ENCODE results near the gene TNNT3. TPM values are rescaled to one million over a fixed set of nuclear protein-coding genes. Genes with fewer than 3 reads are reported as not detected.

The TNNT3 gene
- total RNA-seq, 1 experiment from 2014 or later = not detected

GRCh38 chr11:1958367-1958766, 38.9 kb downstream of the TNNT3 start:
- ATAC-seq = no peak
- H2AFZ ChIP-seq (ENCODE audit: low read length) = no peak overlapping the region
- no peaks in the 10 kb centered on the region for H3K36me3 ChIP-seq (ENCODE audit: low read depth, low read length)
- no peaks in the 10 kb centered on the region for H3K4me1 ChIP-seq (ENCODE audit: insufficient read depth, low read length)
- H4K20me1 ChIP-seq (ENCODE audit: low read length) = no peaks in the 10 kb centered on the region
- H3K9me2 ChIP-seq (replicated peaks; ENCODE audit: low read length) = no peaks in the 10 kb centered on the region
- H3K27me3 ChIP-seq (ENCODE audit: low read length) = no peaks in the 10 kb centered on the region
- TF ChIP-seq EZH2phosphoT487 (IDR thresholded peaks at IDR 0.05; ENCODE audit: borderline replicate concordance, low read length) = no peak
- no peak for TF ChIP-seq EZH2 (IDR thresholded peaks at IDR 0.05; ENCODE audit: low read length, unreplicated experiment)
- no peak for TF ChIP-seq CTCF (conservative IDR thresholded peaks at IDR 0.05; ENCODE audit: low read depth, low read length)
- no peak overlapping the region for H3K4me3 ChIP-seq (ENCODE audit: low read length)
- H3F3A ChIP-seq (ENCODE audit: low read length, unreplicated experiment) = no peaks in the 10 kb centered on the region
- H3K9ac ChIP-seq (ENCODE audit: low read length) = no peak overlapping the region
- DNase-seq = no peak
- no peak overlapping the region for H3K27ac ChIP-seq (ENCODE audit: low read length)
- ChIA-PET POLR2A (ENCODE audit: unreplicated experiment) (no interaction called here), CTCF (no interaction called here)
- intact Hi-C loops (cut with micrococcal nuclease) = no loop called here
- H3K79me2 ChIP-seq (ENCODE audit: low read length) = no peaks in the 10 kb centered on the region
- H3K4me2 ChIP-seq (ENCODE audit: low read length) = no peak overlapping the region
- no TSS peak for BruUV-seq (replicated peaks)
- no peaks in the 10 kb centered on the region for H3K9me3 ChIP-seq (ENCODE audit: low read length)

DNA sequence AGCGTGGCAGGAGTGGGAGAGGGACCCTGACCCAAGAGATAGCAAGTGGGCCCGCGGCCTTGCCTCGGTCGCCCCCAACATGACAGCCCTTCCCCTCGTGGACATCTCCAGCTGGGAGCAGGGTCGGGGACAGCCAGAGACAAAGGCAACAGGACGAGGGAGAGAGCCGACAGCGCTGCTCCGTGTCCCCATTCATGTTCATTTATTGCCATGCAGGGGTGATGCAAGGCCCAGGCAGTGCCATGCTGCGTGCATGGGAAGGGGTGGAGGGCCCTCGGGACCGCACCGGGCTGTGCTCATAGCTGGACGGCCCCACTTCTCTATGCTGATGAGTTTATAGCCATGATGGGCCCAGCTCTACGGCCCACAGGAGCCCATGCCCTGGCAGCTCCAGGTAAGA, 40.3 kb downstream of the TNNT3 start:
- no peaks in the 10 kb centered on the region for H3K36me3 ChIP-seq (ENCODE audit: low read depth, low read length)
- no peaks in the 10 kb centered on the region for H3K4me1 ChIP-seq (ENCODE audit: insufficient read depth, low read length)
- H4K20me1 ChIP-seq (ENCODE audit: low read length) = no peaks in the 10 kb centered on the region
- no peak overlapping the region for H3K4me2 ChIP-seq (ENCODE audit: low read length)
- ATAC-seq (no peak), DNase-seq (no peak)
- no TSS peak for BruUV-seq (replicated peaks)
- no peaks in the 10 kb centered on the region for H3K27me3 ChIP-seq (ENCODE audit: low read length)
- intact Hi-C loops (cut with micrococcal nuclease) = no loop called here
- TF ChIP-seq EZH2phosphoT487 (IDR thresholded peaks at IDR 0.05; ENCODE audit: borderline replicate concordance, low read length) = no peak
- TF ChIP-seq CTCF (conservative IDR thresholded peaks at IDR 0.05; ENCODE audit: low read depth, low read length) = no peak
- no peak for TF ChIP-seq EZH2 (IDR thresholded peaks at IDR 0.05; ENCODE audit: low read length, unreplicated experiment)
- no peak overlapping the region for H3K9ac ChIP-seq (ENCODE audit: low read length)
- no peaks in the 10 kb centered on the region for H3K9me2 ChIP-seq (replicated peaks; ENCODE audit: low read length)
- ChIA-PET CTCF (no interaction called here), POLR2A (ENCODE audit: unreplicated experiment) (no interaction called here)
- H2AFZ ChIP-seq (ENCODE audit: low read length) = no peak overlapping the region
- H3K9me3 ChIP-seq (ENCODE audit: low read length) = no peaks in the 10 kb centered on the region
- no peaks in the 10 kb centered on the region for H3F3A ChIP-seq (ENCODE audit: low read length, unreplicated experiment)
- no peaks in the 10 kb centered on the region for H3K79me2 ChIP-seq (ENCODE audit: low read length)
- H3K4me3 ChIP-seq (ENCODE audit: low read length) = no peak overlapping the region
- H3K27ac ChIP-seq (ENCODE audit: low read length) = no peak overlapping the region

- ChIA-PET CTCF (no interaction called here), POLR2A (ENCODE audit: unreplicated experiment) (no interaction called here)
- TF ChIP-seq EZH2 (IDR thresholded peaks at IDR 0.05; ENCODE audit: low read length, unreplicated experiment) = no peak
- H3K9me3 ChIP-seq (ENCODE audit: low read length) = no peaks in the 10 kb centered on the region
- no peaks in the 10 kb centered on the region for H3K79me2 ChIP-seq (ENCODE audit: low read length)
- no peaks in the 10 kb centered on the region for H3K36me3 ChIP-seq (ENCODE audit: low read depth, low read length)
- no peak overlapping the region for H3K9ac ChIP-seq (ENCODE audit: low read length)
- H3K4me2 ChIP-seq (ENCODE audit: low read length) = no peak overlapping the region
- no peak overlapping the region for H3K27ac ChIP-seq (ENCODE audit: low read length)
- H3K9me2 ChIP-seq (replicated peaks; ENCODE audit: low read length) = no peaks in the 10 kb centered on the region
- H3K4me3 ChIP-seq (ENCODE audit: low read length) = no peak overlapping the region
- no peaks in the 10 kb centered on the region for H4K20me1 ChIP-seq (ENCODE audit: low read length)
- DNase-seq = no peak
- H2AFZ ChIP-seq (ENCODE audit: low read length) = no peak overlapping the region
- H3F3A ChIP-seq (ENCODE audit: low read length, unreplicated experiment) = no peaks in the 10 kb centered on the region
- no TSS peak for BruUV-seq (replicated peaks)
- no peaks in the 10 kb centered on the region for H3K4me1 ChIP-seq (ENCODE audit: insufficient read depth, low read length)
- no peaks in the 10 kb centered on the region for H3K27me3 ChIP-seq (ENCODE audit: low read length)
- intact Hi-C loops (cut with micrococcal nuclease) = no loop called here
- no peak for ATAC-seq
Measured at GRCh38 chr11:1963864-1964263, 44.4 kb downstream of the TNNT3 start.
